CD4-positive, alpha-beta T cell (primary cell): ENCODE results near the gene NRIP3. TPM values are rescaled to one million over a fixed set of nuclear protein-coding genes. Genes with fewer than 3 reads are reported as not detected.

ENCODE experiments used
- ATAC-seq: fragments of 200-7000 bp; cut with Tn5 transposase; one replicate; pipeline ENCODE4 v1.10.0; 2022; ENCODE audit warnings: mild to moderate bottlenecking; ENCODE audit not compliant: poor library complexity
- CTCF ChIA-PET: fragments of 350-600 bp; sonication (Branson Sonifier 250); formaldehyde crosslinking; loops from one replicate; lab custom pipeline; 2021; ENCODE audit warnings: antibody characterized with exemption, inconsistent platforms; lab: Charles Lee
- POLR2A ChIA-PET: fragments of 350-600 bp; sonication (Branson Sonifier 250); formaldehyde crosslinking; loops from one replicate; lab custom pipeline; 2021; ENCODE audit warnings: antibody characterized with exemption, inconsistent platforms; lab: Charles Lee
- DNase-seq, 14 experiments: peaks; one replicate each; pipeline ENCODE4 v3.0.0-alpha.2; 2013 to 2020; ENCODE audit warnings: mixed read lengths in 2 of 14
- H3K27ac ChIP-seq, 2 donors: one replicate each; pipeline versions ENCODE4 v1.5.1 to v1.7.0; 2013; ENCODE audit warnings: low read length in 2 of 2, low read depth in 1 of 2, mild to moderate bottlenecking in 1 of 2
- H3K27me3 ChIP-seq, 2 experiments: 1 replicate in 1 of 2; 2 replicates in 1 of 2; pipeline versions ENCODE4 v1.6.1 to v1.7.0; 2013; ENCODE audit warnings: low read length in 2 of 2, control low read depth in 1 of 2, mild to moderate bottlenecking in 1 of 2, moderate library complexity in 1 of 2; ENCODE audit not compliant: insufficient read depth in 2 of 2, control insufficient read depth in 1 of 2
- H3K36me3 ChIP-seq: one replicate; pipeline ENCODE4 v1.6.1; 2013; ENCODE audit warnings: low read length, control low read depth; ENCODE audit not compliant: insufficient read depth
- H3K4me1 ChIP-seq: one replicate; pipeline ENCODE4 v1.6.1; 2013; ENCODE audit warnings: low read length, control low read depth; ENCODE audit not compliant: insufficient read depth
- H3K4me3 ChIP-seq: one replicate; pipeline ENCODE4 v1.5.1; 2013; ENCODE audit warnings: mild to moderate bottlenecking, low read length, moderate library complexity
- H3K9me3 ChIP-seq, 2 experiments: 1 replicate in 1 of 2; 2 replicates in 1 of 2; pipeline versions ENCODE4 v1.6.1 to v1.7.0; 2013; ENCODE audit warnings: low read length in 2 of 2, mild to moderate bottlenecking in 2 of 2, control low read depth in 1 of 2, moderate library complexity in 1 of 2; ENCODE audit not compliant: control insufficient read depth in 1 of 2, insufficient read depth in 1 of 2
- H3K27ac Mint-ChIP-seq: one replicate; pipeline ENCODE4 v1.8.0; 2020; ENCODE audit warnings: mixed read lengths
- H3K27me3 Mint-ChIP-seq: one replicate; pipeline ENCODE4 v1.8.0; 2021; ENCODE audit warnings: mixed read lengths
- H3K36me3 Mint-ChIP-seq: one replicate; pipeline ENCODE4 v1.8.0; 2021; ENCODE audit warnings: low read depth, mixed read lengths
- H3K4me1 Mint-ChIP-seq: one replicate; pipeline ENCODE4 v1.8.0; 2021; ENCODE audit warnings: low read depth, mixed read lengths
- H3K4me3 Mint-ChIP-seq: one replicate; pipeline ENCODE4 v1.8.0; 2020; ENCODE audit warnings: mild to moderate bottlenecking, mixed read lengths
- H3K9me3 Mint-ChIP-seq: one replicate; pipeline ENCODE4 v1.8.0; 2020; ENCODE audit warnings: mixed read lengths
- intact Hi-C, 2 experiments: fragments of 100-400 bp; cut with DNase I in 1 of 2; cut with micrococcal nuclease in 1 of 2; formaldehyde crosslinking; loops; one replicate each; pipeline versions ENCODE4 v1.15.1 to v1.9.0; 2023 to 2025; cut with DNase I, micrococcal nuclease
- total RNA-seq, 174 experiments: library from RNA in 2 of 174; stranded (reverse) in 2 of 174; gene quantifications; one replicate each; pipeline ENCODE4 v1.2.3 and lab custom pipeline; 2021 to 2026
- TF ChIP-seq, protein P1 (sequence below): fragments of 200-600 bp; IDR thresholded peaks from one replicate; pipeline ENCODE4 v1.8.0; 2022; ENCODE audit warnings: antibody characterized with exemption, mild to moderate bottlenecking

The NRIP3 gene
- total RNA-seq, 2 experiments from 2014 or later, result 4.6 to 4.9 TPM

- CTCF ChIA-PET, result interaction anchor here (0.7 to 1.1 kb wide), 2 partner anchors 38 to 991 kb away, joined by 3 to 5 read pairs; no protein-coding TSS in a partner anchor
- H3K27me3 Mint-ChIP-seq, result peaks cover 46% of the 10 kb centered on the region
- POLR2A ChIA-PET, result no interaction called here
- TF ChIP-seq, protein P1, sequence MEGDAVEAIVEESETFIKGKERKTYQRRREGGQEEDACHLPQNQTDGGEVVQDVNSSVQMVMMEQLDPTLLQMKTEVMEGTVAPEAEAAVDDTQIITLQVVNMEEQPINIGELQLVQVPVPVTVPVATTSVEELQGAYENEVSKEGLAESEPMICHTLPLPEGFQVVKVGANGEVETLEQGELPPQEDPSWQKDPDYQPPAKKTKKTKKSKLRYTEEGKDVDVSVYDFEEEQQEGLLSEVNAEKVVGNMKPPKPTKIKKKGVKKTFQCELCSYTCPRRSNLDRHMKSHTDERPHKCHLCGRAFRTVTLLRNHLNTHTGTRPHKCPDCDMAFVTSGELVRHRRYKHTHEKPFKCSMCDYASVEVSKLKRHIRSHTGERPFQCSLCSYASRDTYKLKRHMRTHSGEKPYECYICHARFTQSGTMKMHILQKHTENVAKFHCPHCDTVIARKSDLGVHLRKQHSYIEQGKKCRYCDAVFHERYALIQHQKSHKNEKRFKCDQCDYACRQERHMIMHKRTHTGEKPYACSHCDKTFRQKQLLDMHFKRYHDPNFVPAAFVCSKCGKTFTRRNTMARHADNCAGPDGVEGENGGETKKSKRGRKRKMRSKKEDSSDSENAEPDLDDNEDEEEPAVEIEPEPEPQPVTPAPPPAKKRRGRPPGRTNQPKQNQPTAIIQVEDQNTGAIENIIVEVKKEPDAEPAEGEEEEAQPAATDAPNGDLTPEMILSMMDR, result no peak
- no peak overlapping the region for H3K4me3 Mint-ChIP-seq
- Histone ChIP-seq H3K4me1 (no peaks in the 10 kb centered on the region), H3K27ac (no peak overlapping the region), H3K27me3 (peaks cover 6 to 42% of the 10 kb centered on the region in 2 experiments), H3K36me3 (no peaks in the 10 kb centered on the region), H3K9me3 (no peaks in the 10 kb centered on the region), H3K4me3 (no peak overlapping the region)
- H3K36me3 Mint-ChIP-seq, result no peaks in the 10 kb centered on the region
- intact Hi-C loops, result no loop called here
- DNase-seq (no peak), ATAC-seq (no peak)
- H3K27ac Mint-ChIP-seq, result no peak overlapping the region
- peaks cover 4% of the 10 kb centered on the region for H3K4me1 Mint-ChIP-seq
- H3K9me3 Mint-ChIP-seq, result no peaks in the 10 kb centered on the region
Measured at GRCh38 chr11:8997451-8997850, 6.3 kb downstream of the NRIP3 start.

DNA sequence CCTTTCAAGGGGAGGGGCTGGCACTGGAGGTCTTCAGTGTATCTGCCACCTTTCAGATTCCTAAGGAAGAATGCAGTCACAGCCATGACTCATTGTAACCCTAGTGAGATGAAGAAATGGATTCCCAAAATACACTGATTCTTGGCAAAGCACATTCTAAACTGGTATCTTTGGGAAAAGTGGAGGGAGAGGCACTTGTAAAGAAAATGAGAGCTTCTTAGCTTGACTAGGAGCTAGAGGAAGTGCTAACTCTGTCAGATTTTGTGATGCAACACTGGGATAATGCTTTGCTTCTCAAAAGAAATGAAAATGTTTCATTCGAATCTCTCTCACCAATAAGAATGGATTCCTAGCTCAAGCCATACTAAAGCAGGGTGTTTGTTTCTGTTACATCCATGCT, 14.3 kb downstream of the NRIP3 start:
- H3K36me3 Mint-ChIP-seq, result no peaks in the 10 kb centered on the region
- Histone ChIP-seq H3K9me3 (no peaks in the 10 kb centered on the region), H3K36me3 (no peaks in the 10 kb centered on the region), H3K27ac (no peak overlapping the region), H3K4me3 (no peak overlapping the region), H3K4me1 (no peaks in the 10 kb centered on the region), H3K27me3 (peaks cover 0 to 2% of the 10 kb centered on the region in 2 experiments)
- ChIA-PET CTCF (no interaction called here), POLR2A (no interaction called here)
- ATAC-seq (no peak), DNase-seq (no peak)
- H3K27me3 Mint-ChIP-seq, result peaks cover 41% of the 10 kb centered on the region
- intact Hi-C loops, result no loop called here
- H3K4me1 Mint-ChIP-seq, result no peaks in the 10 kb centered on the region
- no peak overlapping the region for H3K4me3 Mint-ChIP-seq
- no peaks in the 10 kb centered on the region for H3K9me3 Mint-ChIP-seq
- TF ChIP-seq, protein P1, result no peak
- no peak overlapping the region for H3K27ac Mint-ChIP-seq

GRCh38 chr11:8988329-8989234, 15.2 kb downstream of the NRIP3 start:
- H3K9me3 Mint-ChIP-seq, result no peaks in the 10 kb centered on the region
- no peak overlapping the region for H3K27ac ChIP-seq
- TF ChIP-seq, protein P1, result no peak
- no peaks in the 10 kb centered on the region for H3K4me1 Mint-ChIP-seq
- intact Hi-C loops, result no loop called here
- H3K27me3 Mint-ChIP-seq, result peaks cover 41% of the 10 kb centered on the region
- H3K4me3 ChIP-seq, result no peak overlapping the region
- no peaks in the 10 kb centered on the region for H3K9me3 ChIP-seq
- no peak overlapping the region for H3K27ac Mint-ChIP-seq
- ChIA-PET POLR2A (no interaction called here), CTCF (interaction anchor here (1.5 kb wide), 1 partner anchor 29 kb away, joined by 3 read pairs; no protein-coding TSS in a partner anchor)
- no peaks in the 10 kb centered on the region for H3K36me3 ChIP-seq
- H3K4me3 Mint-ChIP-seq, result no peak overlapping the region
- DNase-seq, result no peak
- H3K36me3 Mint-ChIP-seq, result no peaks in the 10 kb centered on the region
- no peaks in the 10 kb centered on the region for H3K4me1 ChIP-seq
- H3K27me3 ChIP-seq, result no peaks in the 10 kb centered on the region
- ATAC-seq, result no peak
